RWPE1 (cell line): Measurements from ENCODE around the gene ZNF224.

Experiments
- CTCF ChIA-PET: fragments of 350-600 bp; sonication (Branson Sonifier 250); formaldehyde crosslinking; extraction: SDS; loops from one replicate; lab custom pipeline; 2021; lab: Yijun Ruan, JAX
- POLR2A ChIA-PET: fragments of 400-600 bp; formaldehyde crosslinking; extraction: SDS; loops from one replicate; lab custom pipeline; 2020; ENCODE audit warnings: antibody characterized with exemption; ENCODE audit not compliant: low non-redundant PET; lab: Yijun Ruan, JAX
- DNase-seq: peaks from one replicate; pipeline ENCODE4 v3.0.0; 2012; ENCODE audit warnings: low spot score
- H3K27ac ChIP-seq: fragments of 450-650 bp; 2 replicates; pipeline ENCODE4 v1.5.1; 2017
- CTCF ChIP-seq: fragments of 450-650 bp; conservative IDR thresholded peaks from 2 replicates; pipeline ENCODE4 v1.5.1; 2017; ENCODE audit warnings: low read depth, mild to moderate bottlenecking

ZNF224 gene

GRCh38 chr19:44156475-44156874 is 62.3 kb downstream of the ZNF224 start:
- TF ChIP-seq CTCF = no peak
- no peak for DNase-seq
- H3K27ac ChIP-seq = no peak overlapping the region
- POLR2A ChIA-PET = no interaction called here
- CTCF ChIA-PET = no interaction called here
